ENCODE results near the gene RAD51D. TPM values are rescaled to one million over a fixed set of nuclear protein-coding genes. Genes with fewer than 3 reads are reported as not detected.

RAD51D gene
- total and polyA plus RNA-seq, 2 donors (not counting 1 experiment from before 2014, with no cell fraction given): 12.6 to 15.6 TPM

- H3K79me2 ChIP-seq (ENCODE audit: control insufficient read depth, insufficient read depth, low read length): peaks cover 7% of the 10 kb centered on the region
- no peak overlapping the region for H3K4me2 ChIP-seq (ENCODE audit: extremely low read depth, insufficient read depth, low read length)
- no peaks in the 10 kb centered on the region for H3K4me1 ChIP-seq (ENCODE audit: control insufficient read depth, extremely low read depth, insufficient read depth, low read length)
- H2AFZ ChIP-seq (ENCODE audit: low read length): no peak overlapping the region
- H3K27me3 ChIP-seq (ENCODE audit: control insufficient read depth, insufficient read depth, low read length): no peaks in the 10 kb centered on the region
- no peaks in the 10 kb centered on the region for H3K9me3 ChIP-seq (ENCODE audit: control insufficient read depth, insufficient read depth, low read depth, low read length)
- no peak overlapping the region for H3K4me3 ChIP-seq (replicated peaks in 1 of 4; ENCODE audit: control extremely low read depth in 1 of 4, insufficient read depth in 1 of 4, low read depth in 3 of 4, low read length in 4 of 4)
- no peaks in the 10 kb centered on the region for H3K36me3 ChIP-seq (ENCODE audit: control insufficient read depth, insufficient read depth, low read length)
- DNase-seq (ENCODE audit: low read depth in 2 of 2): no peak
- no peak overlapping the region for H3K27ac ChIP-seq (ENCODE audit: insufficient read depth, low read length)
- no peak for TF ChIP-seq EZH2 (IDR thresholded peaks at IDR 0.05; ENCODE audit: low read length, missing control alignments)
- TF ChIP-seq, protein P1, sequence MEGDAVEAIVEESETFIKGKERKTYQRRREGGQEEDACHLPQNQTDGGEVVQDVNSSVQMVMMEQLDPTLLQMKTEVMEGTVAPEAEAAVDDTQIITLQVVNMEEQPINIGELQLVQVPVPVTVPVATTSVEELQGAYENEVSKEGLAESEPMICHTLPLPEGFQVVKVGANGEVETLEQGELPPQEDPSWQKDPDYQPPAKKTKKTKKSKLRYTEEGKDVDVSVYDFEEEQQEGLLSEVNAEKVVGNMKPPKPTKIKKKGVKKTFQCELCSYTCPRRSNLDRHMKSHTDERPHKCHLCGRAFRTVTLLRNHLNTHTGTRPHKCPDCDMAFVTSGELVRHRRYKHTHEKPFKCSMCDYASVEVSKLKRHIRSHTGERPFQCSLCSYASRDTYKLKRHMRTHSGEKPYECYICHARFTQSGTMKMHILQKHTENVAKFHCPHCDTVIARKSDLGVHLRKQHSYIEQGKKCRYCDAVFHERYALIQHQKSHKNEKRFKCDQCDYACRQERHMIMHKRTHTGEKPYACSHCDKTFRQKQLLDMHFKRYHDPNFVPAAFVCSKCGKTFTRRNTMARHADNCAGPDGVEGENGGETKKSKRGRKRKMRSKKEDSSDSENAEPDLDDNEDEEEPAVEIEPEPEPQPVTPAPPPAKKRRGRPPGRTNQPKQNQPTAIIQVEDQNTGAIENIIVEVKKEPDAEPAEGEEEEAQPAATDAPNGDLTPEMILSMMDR (conservative IDR thresholded peaks at IDR 0.05 in 1 of 2, IDR thresholded peaks at IDR 0.05 in 1 of 2; ENCODE audit: low read depth in 1 of 2, low read length in 2 of 2): no peak
- H4K20me1 ChIP-seq (ENCODE audit: control insufficient read depth, extremely low read depth, insufficient read depth, low read length): no peaks in the 10 kb centered on the region
- no peak overlapping the region for H3K9ac ChIP-seq (ENCODE audit: insufficient read depth, low read length)
These were observed 75.5 kb downstream of the RAD51D start for GRCh38 chr17:35044181-35044580.

Other genes starting within 250 kb of the RAD51D start
- gene CCT6B, start 158.4 kb downstream of the RAD51D start, total RNA-seq: 0.77 and 1.2 TPM in 2 replicates
- 1.1 and 3.0 TPM in 2 replicates for gene CCT6B, start 158.4 kb downstream of the RAD51D start, polyA plus RNA-seq
- gene ZNF830, start 158.3 kb downstream of the RAD51D start, total RNA-seq: 14.4 and 21.6 TPM in 2 replicates
- 10.0 and 12.1 TPM in 2 replicates for gene ZNF830, start 158.3 kb downstream of the RAD51D start, polyA plus RNA-seq
- gene LIG3, start 139.3 kb downstream of the RAD51D start, total RNA-seq: 24.1 and 28.2 TPM in 2 replicates
- 19.4 and 29.0 TPM in 2 replicates for gene LIG3, start 139.3 kb downstream of the RAD51D start, polyA plus RNA-seq
- gene RFFL, start 56.2 kb downstream of the RAD51D start, total RNA-seq: 5.6 and 10.1 TPM in 2 replicates
- gene RFFL, start 56.2 kb downstream of the RAD51D start, polyA plus RNA-seq: 15.9 and 26.8 TPM in 2 replicates
- not detected in 2 replicates for gene FNDC8, start 1.8 kb upstream of the RAD51D start, total RNA-seq
- gene FNDC8, start 1.8 kb upstream of the RAD51D start, polyA plus RNA-seq: not detected in 2 replicates
- gene NLE1, start 22.4 kb upstream of the RAD51D start, total RNA-seq: 20.5 and 22.3 TPM in 2 replicates
- 9.4 and 10.9 TPM in 2 replicates for gene NLE1, start 22.4 kb upstream of the RAD51D start, polyA plus RNA-seq
- not detected in 2 replicates for gene UNC45B, start 28.0 kb upstream of the RAD51D start, total RNA-seq
- gene UNC45B, start 28.0 kb upstream of the RAD51D start, polyA plus RNA-seq: not detected in 2 replicates
- not detected in 2 replicates for gene SLC35G3, start 74.5 kb upstream of the RAD51D start, total RNA-seq
- not detected in 2 replicates for gene SLC35G3, start 74.5 kb upstream of the RAD51D start, polyA plus RNA-seq
- gene SLFN5, start 123.2 kb upstream of the RAD51D start, total RNA-seq: 101 and 170 TPM in 2 replicates
- gene SLFN5, start 123.2 kb upstream of the RAD51D start, polyA plus RNA-seq: 57.6 and 101 TPM in 2 replicates

Data from fibroblast of lung (primary cell).